Adrenal gland (tissue), 5 donors: ENCODE measurements around the gene TTLL1.

ENCODE experiments used
- CTCF ChIP-seq, 6 experiments: fragments of 450-650 bp in 4 of 6; fragments of 200-600 bp in 2 of 6; sonication (generic) in 1 of 6; IDR thresholded peaks; 1 replicate in 5 of 6; 2 replicates in 1 of 6; pipeline versions ENCODE4 v1.5.1 to v1.8.0; 2016 to 2021; ENCODE audit warnings: antibody characterized with exemption in 6 of 6, mild to moderate bottlenecking in 2 of 6, moderate library complexity in 1 of 6
- POLR2A ChIP-seq, 2 donors: fragments of 450-650 bp; IDR thresholded peaks; one replicate each; pipeline ENCODE4 v1.6.1; 2017; ENCODE audit warnings: antibody characterized with exemption in 2 of 2, mild to moderate bottlenecking in 2 of 2, moderate library complexity in 1 of 2
- donor health status: DM: no; HTN: no; CAD: no.

GRCh38 chr22:43057641-43058040 is 31.6 kb downstream of the TTLL1 start:
- TF ChIP-seq POLR2A (IDR thresholded peaks at IDR 0.05) (no peak), CTCF (IDR thresholded peaks at IDR 0.05) (no peak)
